ENCODE results near the gene TTC24.
"Not testable (repeated sequence)": the region's sequence is repeated elsewhere in the genome, so short reads cannot be mapped to it uniquely, and the experiment has no call there.

TTC24 gene

DNA sequence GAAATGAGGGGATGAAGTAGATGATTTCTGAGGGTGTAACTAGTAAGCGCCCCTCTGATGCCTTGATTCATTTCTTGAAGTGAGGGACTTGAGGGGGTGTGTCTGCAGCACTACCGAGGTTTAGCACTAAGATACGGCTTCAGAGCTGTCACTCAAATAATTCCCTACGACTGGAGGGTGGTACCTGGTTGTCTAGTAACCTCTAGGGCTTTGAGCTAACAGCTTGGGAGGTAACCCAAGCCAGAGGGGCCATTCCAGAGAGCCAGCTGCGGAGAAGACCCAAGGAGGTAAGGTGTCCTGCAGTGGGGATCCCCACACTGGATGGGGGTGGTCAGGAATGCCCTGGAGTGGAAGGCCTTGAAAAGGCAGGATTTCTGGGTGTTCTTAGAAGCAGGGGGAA is at the start of gene TTC24:
Gene TTC24 (plus strand): TSS at position 252 of the 400 bp plus-strand sequence. CDS start 1,642 bp downstream, outside the sequence.
- no peak for DNase-seq

DNA sequence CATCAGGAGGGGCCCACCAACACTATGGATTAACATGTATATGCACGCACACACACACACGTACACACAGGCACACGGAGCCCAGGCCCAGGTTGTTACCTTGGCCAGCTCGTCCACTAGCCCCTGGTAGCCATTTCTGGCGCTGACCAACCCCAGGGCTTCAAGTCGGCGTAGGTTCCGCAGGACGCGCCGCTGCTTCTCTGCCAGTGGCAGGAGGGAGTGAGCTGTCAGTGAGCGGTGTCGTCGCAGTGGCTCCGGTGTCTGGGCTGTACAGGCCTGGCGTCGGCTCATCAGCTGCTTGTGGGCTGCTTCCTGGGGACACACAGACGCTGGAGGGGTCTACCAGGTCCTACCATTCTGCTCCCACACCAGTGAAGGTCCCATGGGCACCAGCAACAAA is 49.5 kb upstream of the TTC24 start:
- no peak for DNase-seq

DNA sequence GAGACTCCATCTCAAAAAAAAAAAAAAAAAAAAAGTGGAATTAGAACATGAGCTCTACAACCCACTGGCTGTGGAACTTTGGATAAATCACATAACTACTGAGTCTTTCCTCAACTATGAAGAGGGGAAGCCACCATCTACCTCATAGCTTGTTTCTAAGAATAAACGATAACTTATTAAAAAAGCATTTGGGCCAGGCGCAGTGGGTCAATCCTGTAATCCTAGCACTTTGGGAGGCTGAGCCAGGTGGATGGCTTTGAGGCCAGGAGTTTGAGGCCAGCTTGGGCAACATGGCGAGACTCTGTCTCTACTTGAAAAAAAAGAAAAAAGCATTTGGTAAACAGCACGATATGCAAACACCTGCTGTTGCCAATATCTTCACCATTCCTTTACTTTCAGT is 47.1 kb upstream of the TTC24 start:
- DNase-seq = no peak

DNA sequence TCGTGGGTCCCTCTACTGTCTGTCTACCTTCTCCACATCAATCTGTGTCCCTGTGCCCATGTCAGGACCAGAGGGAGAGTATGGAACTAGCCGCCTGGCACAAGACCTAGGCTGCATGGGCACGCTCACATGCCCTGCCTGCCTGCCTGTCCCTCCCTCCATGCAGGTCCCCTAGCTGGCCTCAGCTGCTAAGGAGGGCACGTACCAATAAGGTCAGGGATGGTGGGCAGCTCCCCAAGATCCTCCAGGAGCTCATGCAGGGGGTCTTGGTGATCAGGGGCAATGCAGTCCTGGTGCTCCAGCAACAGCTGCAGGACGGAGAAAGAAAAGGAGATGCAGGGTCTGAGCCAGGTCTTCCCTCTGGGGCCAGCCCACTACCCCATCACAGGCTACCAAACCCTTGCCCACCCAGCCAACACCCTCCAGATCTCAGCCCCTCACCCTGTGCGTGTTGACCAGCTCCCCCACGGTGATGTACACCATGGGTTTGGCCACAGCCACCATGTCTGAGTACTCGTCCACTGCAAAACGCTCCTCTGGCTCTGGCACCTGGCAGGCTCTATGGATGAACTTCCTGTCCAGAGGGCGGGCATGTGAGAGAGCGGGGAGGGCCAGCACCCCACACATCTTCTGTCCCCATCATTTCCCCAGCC is 45.8 kb upstream of the TTC24 start:
- DNase-seq = no peak

DNA sequence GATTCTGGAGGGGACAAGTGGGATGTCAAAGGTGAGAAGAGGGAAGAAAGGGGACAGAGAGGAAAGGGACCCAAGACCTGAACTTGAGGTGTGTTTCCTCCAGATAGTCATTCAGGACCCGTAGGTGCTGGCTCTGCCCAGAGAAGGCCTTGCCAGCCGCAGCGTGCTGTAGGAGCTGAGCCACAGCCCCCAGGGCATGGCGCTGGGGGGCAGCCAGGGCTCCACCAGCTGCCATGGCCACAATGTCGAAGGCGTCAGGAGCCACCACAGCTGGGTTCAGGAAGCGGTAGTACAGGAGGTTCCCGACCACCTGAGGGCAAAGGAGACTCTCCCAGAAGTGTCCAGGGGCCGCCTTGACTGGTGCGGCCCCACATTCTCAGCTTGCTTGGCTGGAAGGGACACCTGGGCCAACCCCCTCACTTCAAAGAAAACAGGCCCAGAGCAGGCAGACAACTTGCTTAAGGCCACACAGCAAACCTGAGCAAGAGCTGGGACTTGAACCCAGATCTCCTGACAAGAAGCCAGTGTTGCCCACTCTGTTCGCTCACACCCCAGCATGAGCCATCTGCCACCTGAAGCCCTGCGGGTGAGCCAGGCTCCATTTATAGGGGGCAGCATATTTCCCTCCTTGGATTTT is 45.0 kb upstream of the TTC24 start:
- no peak for DNase-seq

DNA sequence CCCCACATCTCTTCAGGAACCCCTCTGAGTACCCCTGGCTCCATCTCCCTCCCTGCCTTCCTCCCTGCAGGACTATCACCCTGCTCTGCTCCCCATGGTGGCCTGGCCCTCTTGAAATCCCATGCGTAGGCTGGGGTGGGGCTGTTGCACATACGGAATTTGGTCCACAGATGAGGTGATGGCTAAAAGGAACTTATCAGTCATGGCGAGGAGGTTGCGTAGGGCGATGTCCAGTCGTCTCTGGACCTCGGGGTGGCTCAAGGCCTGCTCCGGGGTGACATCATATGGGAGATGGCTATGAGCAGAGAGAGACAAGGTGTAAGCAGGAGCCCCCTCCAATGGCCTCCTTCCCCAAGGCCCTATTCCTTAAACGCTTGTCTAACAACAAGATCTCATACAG is 42.5 kb upstream of the TTC24 start:
- no peak for DNase-seq

DNA sequence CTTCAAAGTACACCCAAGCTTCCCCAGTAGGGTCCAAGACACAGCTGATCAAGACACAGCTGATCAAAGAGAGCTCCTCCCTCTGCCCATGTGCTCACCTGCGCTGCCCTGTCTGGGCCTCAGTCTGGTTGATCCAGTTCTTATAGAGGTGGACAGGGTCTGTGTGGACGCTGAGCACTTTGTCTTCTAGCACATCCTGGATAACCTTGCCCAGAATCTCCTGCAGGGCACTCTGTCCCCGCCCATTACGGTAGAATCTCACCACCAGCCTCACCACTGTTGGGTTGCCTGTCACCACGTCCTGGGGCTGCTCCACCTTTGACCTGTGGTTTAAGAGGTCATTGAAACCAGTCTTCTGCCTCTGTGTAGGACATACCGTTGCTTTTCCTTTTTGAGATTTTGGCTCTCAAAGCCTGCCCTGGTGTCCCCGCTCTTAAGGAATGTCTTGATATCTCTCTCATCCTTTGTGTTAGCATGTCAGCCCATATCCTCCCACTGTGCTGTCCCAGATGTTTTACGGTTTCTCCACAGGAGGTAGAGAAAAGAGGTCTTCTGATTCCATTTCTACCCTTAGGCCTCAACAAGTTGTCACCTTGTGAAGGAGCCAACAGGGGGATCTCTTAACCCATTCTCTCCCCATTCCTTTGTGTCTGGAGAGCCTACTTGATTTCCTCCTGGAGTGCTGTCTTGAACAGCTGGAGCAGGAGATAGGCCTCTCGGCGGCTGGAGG is 40.6 kb upstream of the TTC24 start:
- DNase-seq = no peak

DNA sequence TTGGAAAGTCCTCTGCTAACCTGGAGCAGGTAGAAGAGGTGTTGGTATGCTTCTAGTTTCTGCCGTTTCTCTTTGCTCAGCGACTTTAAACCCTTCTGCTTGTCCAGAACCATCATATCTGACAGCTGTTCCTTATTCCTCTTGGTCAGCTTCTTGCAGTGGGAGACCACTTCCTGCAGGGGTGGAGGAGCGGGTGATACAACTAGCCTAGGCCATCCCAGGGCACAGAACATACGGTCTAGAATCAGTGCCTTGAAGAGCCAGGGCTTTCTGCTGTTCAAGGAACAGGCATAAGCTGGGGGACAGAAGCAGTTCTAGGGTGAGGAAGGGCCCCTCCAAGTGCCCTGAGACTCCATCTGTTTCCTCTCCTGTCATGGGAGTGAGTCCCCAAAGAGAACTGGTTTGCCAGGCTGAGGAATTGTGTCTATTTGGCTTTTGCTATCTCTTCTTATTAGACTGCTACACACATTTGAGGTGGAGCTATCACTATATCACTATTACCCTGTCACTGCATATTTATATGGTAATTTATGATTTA is 39.6 kb upstream of the TTC24 start:
- no peak for DNase-seq

DNA sequence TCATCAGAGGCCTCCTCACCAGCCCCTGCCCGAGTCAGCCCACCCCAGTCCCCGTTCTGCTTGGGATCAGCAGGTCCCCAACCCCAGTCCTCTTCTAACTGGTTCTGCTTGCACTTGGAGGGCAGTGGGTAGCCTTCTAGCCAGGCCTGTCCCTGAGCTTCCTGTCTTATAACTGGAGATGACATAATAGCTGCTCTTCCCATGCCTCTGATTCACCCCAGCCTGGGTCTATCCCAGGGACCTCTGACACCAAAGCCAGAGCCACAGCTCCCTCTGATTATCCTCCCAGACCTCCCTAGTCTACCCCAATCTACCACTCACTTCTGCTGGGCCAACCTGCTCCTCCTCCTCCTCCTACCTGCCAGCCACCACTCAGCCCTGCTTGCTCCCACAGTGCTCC is 38.6 kb upstream of the TTC24 start:
- DNase-seq = no peak

DNA sequence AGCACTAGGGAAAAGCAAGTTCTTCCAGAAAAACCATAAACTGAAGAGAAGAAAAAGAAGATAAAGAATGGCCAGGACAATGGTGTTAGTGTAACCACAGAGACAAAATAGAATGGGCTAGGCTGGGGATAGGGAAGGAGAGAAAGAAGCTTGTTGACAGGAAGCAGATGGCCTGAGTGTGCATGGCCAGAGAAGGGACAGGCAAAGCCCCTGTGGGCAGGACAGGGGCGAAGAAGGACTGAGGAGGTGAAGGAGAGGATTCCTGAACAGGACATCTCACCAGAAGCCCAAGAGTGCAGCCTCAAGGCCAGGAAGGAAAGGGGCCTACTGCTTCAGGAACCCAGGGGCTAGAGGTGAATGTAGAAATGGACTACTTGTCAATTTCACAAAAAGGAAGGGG is 36.5 kb upstream of the TTC24 start:
- DNase-seq = no peak

DNA sequence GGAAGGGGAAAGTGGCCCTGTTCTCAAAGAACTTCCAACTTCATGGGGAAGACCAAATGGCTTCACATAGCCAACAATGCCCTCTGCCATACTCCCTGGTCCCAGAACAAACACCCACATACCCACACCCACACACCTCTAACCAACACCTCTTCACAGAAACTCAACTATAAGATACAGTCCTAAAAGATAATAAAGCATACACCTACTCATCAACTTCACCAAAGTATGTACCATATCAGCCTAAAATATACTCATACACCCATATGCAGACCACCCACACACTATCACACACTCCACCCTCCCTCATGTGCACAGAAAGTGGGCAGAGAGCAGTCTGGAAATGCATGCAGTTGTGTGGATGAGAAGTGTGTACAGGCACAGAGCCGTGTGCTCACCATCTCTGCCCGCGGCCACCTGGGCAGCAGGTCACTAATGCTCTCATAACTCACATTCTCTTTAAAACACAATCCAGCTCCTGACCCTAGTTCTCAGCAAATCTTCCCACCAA is 34.9 kb upstream of the TTC24 start:
- no peak for DNase-seq

DNA sequence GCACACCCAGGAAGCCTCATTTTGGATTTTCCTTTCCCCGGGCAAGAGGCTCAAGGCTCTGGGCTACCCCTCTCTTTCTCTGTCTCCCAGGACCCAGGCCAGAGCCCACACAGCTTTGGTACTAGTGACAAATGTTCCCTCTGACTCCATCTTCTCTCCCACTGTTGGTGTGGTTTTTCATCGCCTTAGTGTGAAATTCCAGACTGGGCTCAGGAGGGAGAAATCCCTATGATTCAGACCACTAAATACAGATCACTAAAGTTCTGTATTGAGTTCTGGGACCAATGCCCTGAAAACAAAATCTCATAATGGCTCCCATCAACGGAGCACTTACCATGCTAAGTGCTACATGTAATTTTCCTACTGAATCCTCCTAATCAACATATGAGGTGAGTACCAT is 33.3 kb upstream of the TTC24 start:
- no peak for DNase-seq

DNA sequence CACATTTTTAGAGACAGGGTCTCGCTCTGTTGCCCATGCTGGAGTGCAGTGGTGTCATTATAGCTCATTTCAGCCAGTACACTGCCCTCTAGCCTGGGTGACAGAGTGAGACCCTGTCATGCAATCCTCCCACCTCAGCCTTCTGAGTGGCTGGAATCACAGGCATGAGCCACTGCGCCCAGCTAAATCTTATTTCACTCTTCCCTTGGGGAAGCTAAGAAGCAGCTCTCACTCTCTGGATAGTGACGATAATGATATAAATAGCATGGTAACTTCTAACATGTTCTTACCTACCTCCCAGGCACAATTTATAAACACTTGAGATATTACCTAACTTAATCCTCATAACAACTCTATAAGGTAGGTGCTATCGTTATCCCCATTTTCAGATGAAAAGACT is 32.1 kb upstream of the TTC24 start:
- DNase-seq = no peak

DNA sequence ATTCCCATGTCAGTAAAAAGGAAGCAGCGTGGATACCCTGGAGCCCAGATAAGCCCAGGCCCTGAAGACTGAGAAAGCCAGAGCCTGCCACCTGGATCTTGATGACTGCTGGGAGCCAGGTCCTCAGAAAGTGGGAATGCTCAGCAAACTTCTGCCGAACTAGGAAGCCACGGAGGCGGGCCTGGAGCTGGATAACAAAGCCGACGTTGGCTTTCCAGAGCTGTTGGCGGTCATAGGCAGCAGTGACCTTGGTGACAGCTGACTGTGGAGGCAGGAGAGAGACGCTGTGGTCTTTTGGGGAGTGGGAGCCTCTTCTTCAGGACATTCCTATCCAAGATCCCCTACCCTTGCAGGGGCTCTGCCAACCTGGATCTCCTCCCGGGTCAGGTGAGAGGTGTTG is 31.5 kb upstream of the TTC24 start:
- no peak for DNase-seq

DNA sequence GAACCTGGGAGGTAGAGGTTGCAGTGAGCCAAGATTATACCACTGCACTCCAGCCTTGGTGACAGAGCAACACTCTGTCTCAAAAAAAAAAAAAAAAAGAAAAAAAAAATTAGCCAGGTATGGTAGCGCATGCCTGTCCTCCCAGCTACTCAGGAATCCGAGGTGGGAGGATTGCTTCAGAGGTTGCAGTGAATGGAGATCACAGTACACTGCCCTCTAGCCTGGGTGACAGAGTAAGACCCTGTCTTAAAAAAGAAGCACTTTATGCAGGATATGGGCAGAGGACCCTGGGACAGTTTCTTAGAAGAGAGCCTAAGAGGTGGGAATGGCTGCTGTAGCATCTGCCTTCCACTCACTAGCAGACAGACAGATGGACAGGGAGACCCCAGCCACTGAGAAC is 30.1 kb upstream of the TTC24 start:
- no peak for DNase-seq

DNA sequence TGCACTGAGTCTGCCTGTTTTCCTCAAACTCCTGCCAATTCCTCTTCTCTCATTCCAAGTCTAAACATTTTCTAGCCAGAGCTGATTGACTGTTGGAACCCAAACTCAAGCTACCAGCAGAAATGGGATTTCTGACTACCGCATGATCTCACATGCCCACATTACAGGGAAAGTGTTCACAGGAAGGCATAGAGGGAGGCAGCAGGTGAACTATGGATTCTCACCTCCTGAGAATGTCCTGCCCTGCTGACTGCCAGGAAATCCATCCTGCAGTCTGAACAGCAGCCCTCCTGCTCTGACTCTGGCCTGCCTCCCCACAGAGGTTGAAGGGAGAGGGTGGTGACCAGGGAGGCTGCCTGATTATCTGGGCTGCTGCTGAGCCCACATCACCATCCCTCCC is 29.7 kb upstream of the TTC24 start:
- DNase-seq = no peak

DNA sequence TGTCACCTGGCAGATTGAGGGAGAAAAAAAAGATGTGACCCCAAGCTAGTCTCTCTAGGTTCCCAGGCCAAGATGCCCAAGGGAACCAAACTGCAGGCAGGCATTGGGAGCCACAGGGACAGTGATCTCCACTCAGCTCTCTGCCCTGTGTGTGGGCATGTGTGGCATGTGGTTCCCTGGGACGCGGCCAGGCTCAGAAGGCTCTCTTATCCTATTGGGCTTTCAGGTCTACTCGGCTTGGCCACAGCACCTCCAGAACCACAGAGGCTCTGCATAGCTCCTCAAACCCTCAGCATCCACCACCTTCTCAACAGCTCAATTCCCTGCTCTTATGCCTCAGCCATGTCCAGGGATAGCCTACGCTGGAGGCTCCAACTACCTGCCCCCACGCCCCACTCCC is 29.2 kb upstream of the TTC24 start:
- DNase-seq = no peak

DNA sequence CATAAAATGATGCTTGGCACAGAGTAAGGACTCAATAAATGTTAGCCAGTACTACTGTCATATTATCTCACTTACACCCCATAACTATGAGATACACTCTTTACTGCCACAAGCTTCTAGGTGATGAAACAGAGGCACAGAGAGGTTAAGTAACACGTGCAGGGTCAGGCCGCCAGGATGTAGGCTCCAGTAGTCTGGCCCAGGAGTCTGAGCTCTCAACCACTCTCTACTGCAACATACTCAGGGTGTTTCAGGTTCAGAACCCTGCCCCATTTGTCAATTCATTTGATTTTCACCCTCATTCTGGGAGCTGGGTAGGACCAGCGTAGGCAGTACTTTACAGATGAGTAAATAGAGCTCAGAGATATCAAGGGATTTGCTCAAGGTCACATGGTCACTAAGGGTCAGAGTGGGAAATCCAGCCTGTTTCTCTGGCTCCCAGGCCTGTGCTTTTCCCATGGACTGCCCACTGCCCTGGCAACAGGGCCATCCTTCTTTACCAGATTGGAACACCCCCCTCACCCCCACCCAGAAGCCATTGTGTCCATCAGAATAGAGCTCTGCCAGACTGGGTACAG is 28.4 kb upstream of the TTC24 start:
- DNase-seq = no peak

DNA sequence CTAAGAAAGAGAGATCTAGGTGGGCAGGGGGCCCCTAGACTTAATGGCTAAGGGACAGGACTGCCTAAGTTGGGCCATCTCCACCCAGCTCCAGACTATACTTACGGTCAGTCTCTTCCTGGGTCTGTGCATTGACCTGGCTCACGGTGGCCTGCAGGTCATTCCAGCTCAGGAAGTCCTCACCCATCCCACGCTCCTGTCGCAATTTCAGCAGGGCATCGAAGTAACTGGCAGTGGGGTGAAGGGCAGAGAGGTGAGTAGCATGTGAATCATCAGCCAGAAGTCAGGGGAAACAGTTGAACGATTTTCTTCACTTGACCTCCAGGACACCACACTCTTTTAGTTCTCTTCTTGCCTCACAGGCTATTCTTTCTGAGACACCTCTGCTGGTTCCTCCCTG is 27.7 kb upstream of the TTC24 start:
- no peak for DNase-seq

DNA sequence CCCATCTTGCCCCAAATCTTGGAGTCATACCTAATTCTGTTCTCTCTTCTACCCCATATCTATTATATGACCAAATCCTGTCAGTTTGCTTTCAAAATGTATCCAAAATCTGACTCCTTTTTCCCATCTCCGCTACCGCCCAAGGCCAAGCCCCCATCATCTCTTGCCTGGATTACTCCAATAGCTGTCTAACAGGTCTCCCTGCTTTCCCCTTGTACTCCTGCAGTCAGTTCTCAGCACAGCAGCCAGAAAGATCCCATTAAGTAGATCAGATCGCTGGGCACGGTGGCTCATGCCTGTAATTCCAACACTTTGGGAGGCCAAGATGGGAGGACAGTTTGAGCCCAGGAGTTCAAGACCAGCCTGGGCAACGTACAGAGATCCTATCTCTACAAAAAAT is 27.0 kb upstream of the TTC24 start:
- DNase-seq = no peak

DNA sequence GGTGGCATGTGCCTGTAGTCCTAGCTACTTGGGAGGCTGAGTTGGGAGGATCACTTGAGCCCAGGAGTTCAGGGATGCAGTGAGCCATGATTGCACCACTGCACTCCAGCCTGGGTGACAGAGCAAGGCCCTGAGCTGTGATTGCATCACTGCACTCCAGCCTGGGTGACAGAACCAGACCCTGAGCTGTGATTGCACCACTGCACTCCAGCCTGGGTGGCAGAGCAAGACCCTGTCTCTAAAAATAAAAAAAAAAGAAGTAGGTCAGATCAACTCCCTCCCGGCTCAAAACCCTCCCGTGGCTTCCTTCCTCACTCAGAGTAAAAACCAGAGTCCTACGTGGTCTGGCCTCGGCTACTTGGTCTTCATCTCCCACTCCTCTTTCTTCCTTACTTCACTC is 26.6 kb upstream of the TTC24 start:
- not testable (repeated sequence) for DNase-seq

DNA sequence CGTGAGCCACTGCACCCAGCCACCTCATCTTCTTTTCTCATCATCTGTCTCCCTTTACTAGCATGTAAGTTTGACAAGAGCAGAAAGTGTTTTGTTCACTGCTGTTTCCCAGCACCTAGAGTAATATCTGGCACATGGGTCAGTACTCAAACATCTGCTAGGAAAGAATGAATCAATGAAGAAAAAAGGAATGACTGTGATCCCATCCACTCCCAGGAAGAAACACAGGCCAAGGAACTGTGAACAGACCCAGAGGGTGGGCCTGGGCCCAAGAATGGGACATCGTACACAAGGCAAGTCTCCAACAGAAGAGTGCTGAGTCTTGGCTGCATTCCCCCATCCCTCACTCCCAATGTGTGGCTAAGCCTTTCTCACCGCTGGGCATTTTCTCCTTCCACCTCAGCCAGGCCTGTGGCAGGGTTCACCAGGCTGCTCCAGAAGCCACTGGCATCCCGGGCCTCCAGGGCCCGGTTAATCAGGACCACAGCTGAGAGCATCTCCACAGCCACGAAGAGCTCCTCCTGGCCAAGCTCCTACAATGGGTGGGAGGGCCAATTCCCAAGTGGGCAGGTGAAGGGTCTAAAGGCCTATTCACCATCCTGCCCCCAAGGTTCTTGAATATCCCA is 25.6 kb upstream of the TTC24 start:
- no peak for DNase-seq

DNA sequence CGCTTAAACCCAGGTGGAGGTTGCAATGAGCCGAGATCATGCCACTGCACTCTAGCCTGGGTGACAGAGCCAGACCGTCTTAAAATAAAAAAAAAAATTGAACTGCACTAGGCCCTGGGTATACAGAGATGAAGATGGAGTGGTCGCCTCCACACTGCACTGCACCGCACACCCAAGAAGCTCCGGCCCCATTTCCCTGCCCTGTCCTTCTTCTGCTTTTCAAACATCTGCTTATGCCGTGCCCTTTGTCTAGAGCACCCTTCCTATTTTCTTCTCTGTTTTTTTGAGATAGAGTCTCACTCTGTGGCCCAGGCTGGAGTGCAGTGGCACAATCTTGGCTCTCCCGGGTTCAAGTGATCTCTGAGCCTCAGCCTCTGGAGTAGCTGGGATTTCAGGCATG is 24.6 kb upstream of the TTC24 start:
- DNase-seq = no peak
